HepG2 (cell line): Measurements from ENCODE around the gene PPAN. TPM values are rescaled to one million over a fixed set of nuclear protein-coding genes. Genes with fewer than 3 reads are reported as not detected.

Experiments used
- CBX1 ChIP-seq: IDR thresholded peaks from one replicate; pipeline ENCODE4 v1.6.1; 2016; ENCODE audit warnings: antibody characterized with exemption, low read depth
- FOSL2 ChIP-seq: sonication (generic); formaldehyde crosslinking; IDR thresholded peaks from 2 replicates; pipeline ENCODE4 v1.4.0; 2020; ENCODE audit warnings: missing genetic modification reagents
- HOXA3 ChIP-seq: sonication (generic); formaldehyde crosslinking; IDR thresholded peaks from 2 replicates; pipeline ENCODE4 v1.5.0; 2020; ENCODE audit warnings: missing genetic modification reagents
- MIER3 ChIP-seq: IDR thresholded peaks from 2 replicates; pipeline ENCODE4 v1.6.1; 2016; ENCODE audit warnings: missing compliant biosample characterization, borderline replicate concordance
- NONO ChIP-seq, 2 experiments: fragments of 450-650 bp in 1 of 2; sonication (generic) in 1 of 2; formaldehyde crosslinking in 1 of 2; IDR thresholded peaks in 1 of 2; conservative IDR thresholded peaks in 1 of 2; 2 replicates each; pipeline versions ENCODE4 v1.6.1 to v1.8.0; 2017 to 2022; ENCODE audit warnings: mild to moderate bottlenecking in 1 of 2, missing genetic modification reagents in 1 of 2, moderate library complexity in 1 of 2
- PCBP1 ChIP-seq: fragments of 200-400 bp; formaldehyde crosslinking; IDR thresholded peaks from 2 replicates; pipeline ENCODE4 v1.6.1; 2017; ENCODE audit warnings: mild to moderate bottlenecking, low read depth, low read length, borderline replicate concordance
- PPARG ChIP-seq: conservative IDR thresholded peaks from 2 replicates; pipeline ENCODE4 v1.6.1; 2016; ENCODE audit warnings: missing biosample characterization, missing genetic modification reagents
- SIX1 ChIP-seq: sonication (generic); formaldehyde crosslinking; IDR thresholded peaks from 2 replicates; pipeline ENCODE4 v1.4.0; 2020; ENCODE audit warnings: missing genetic modification reagents, borderline replicate concordance
- ZBED4 ChIP-seq: sonication (generic); formaldehyde crosslinking; IDR thresholded peaks from 2 replicates; pipeline ENCODE4 v1.4.0; 2020; ENCODE audit warnings: missing genetic modification reagents, borderline replicate concordance
- ZGPAT ChIP-seq: IDR thresholded peaks from 2 replicates; pipeline ENCODE4 v1.6.1; 2016; ENCODE audit warnings: mild to moderate bottlenecking
- ZNF275 ChIP-seq: sonication (generic); formaldehyde crosslinking; IDR thresholded peaks from 2 replicates; pipeline ENCODE4 v1.8.0; 2022; ENCODE audit warnings: missing genetic modification reagents, mild to moderate bottlenecking, inconsistent platforms, borderline replicate concordance
- ZNF570 ChIP-seq: sonication (generic); formaldehyde crosslinking; IDR thresholded peaks from 2 replicates; pipeline ENCODE4 v1.4.0; 2020; ENCODE audit warnings: mild to moderate bottlenecking, missing genetic modification reagents, borderline replicate concordance
- ZNF672 ChIP-seq: sonication (generic); formaldehyde crosslinking; IDR thresholded peaks from 2 replicates; pipeline ENCODE4 v1.8.1; 2022; ENCODE audit warnings: missing genetic modification reagents
- ZNF784 ChIP-seq: sonication (generic); formaldehyde crosslinking; IDR thresholded peaks from 2 replicates; pipeline ENCODE4 v1.5.1; 2020; ENCODE audit warnings: missing genetic modification reagents, mild to moderate bottlenecking, borderline replicate concordance
- ZNF878 ChIP-seq: sonication (generic); formaldehyde crosslinking; IDR thresholded peaks from 2 replicates; pipeline ENCODE4 v1.8.1; 2023; ENCODE audit warnings: mild to moderate bottlenecking, missing genetic modification reagents, moderate library complexity
- ZSCAN21 ChIP-seq: sonication (generic); formaldehyde crosslinking; IDR thresholded peaks from 2 replicates; pipeline ENCODE4 v1.8.0; 2022; ENCODE audit warnings: mild to moderate bottlenecking, missing genetic modification reagents, moderate library complexity, borderline replicate concordance
- polyA plus RNA-seq, 8 experiments: library from polyadenylated mRNA; depleted of rRNA in 3 of 8; stranded (reverse) in 7 of 8; unstranded in 1 of 8; fragments of >200 nt; fragmentation: Illumina TruSeq in 4 of 8; extraction: Trizol in 4 of 8; gene quantifications; 2 replicates each; pipeline versions ENCODE4 v1.2.1 to v1.2.3, GENCODE V29; 2011 to 2016; ENCODE audit warnings: low read depth in 4 of 8, missing spikeins in 1 of 8, mixed read lengths in 1 of 8; ENCODE audit not compliant: insufficient read depth in 1 of 8
- total RNA-seq, 5 experiments: library from RNA; depleted of rRNA; stranded (reverse); fragments of >200 nt; fragmentation: Illumina TruSeq; extraction: Trizol; gene quantifications; 2 replicates each; pipeline ENCODE4 v1.2.3, GENCODE V29; 2016; ENCODE audit warnings: low read depth in 1 of 5

PPAN gene
- total and polyA plus RNA-seq, 2 of the 13 experiments (the other 11 are each of a cell fraction or from before 2014, with no cell fraction given), result 36.2 to 41.9 TPM

GRCh38 chr19:10112895-10113591 is 6.9 kb downstream of the PPAN start (continued):
- TF ChIP-seq ZBED4 (CRISPR knock-in tag) (no peak), ZNF570 (no peak), NONO (IDR thresholded peaks at IDR 0.05) (no peak), NONO (CRISPR knock-in tag; conservative IDR thresholded peaks at IDR 0.05) (peak; percentile 84), SIX1 (CRISPR knock-in tag) (no peak), ZGPAT (peak; percentile 29; the same call in 1 of the 2 replicates), ZNF878 (CRISPR knock-in tag) (no peak), MIER3 (no peak), PPARG (CRISPR knock-in tag) (no peak), ZSCAN21 (CRISPR knock-in tag) (0 out of 2 replicates have a peak, but pooled peaks have one; percentile 6), CBX1 (peak; percentile 22), ZNF672 (CRISPR knock-in tag) (no peak), ZNF275 (CRISPR knock-in tag) (no peak), ZNF784 (CRISPR knock-in tag) (0 out of 2 replicates have a peak, but pooled peaks have one; percentile 27), FOSL2 (peak; percentile 14; the same call in 1 of the 2 replicates), PCBP1 (0 out of 2 replicates have a peak, but pooled peaks have one; percentile 50), HOXA3 (CRISPR knock-in tag) (0 out of 2 replicates have a peak, but pooled peaks have one; percentile 7)
